ENCODE data around the gene ZZZ3.
"Not testable (repeated sequence)": the region's sequence is repeated elsewhere in the genome, so short reads cannot be mapped to it uniquely, and the experiment has no call there.

Gene ZZZ3

GRCh38 chr1:77680173-77680572 lies 2.3 kb downstream of the ZZZ3 start:
- DNase-seq (ENCODE audit: insufficient read length, low spot score) (no peak), FAIRE-seq (no peak)
- TF ChIP-seq CTCF (IDR thresholded peaks at IDR 0.05; ENCODE audit: insufficient read depth, missing control alignments), result no peak

GRCh38 chr1:77678660-77679610 lies 3.5 kb downstream of the ZZZ3 start:
- TF ChIP-seq CTCF (IDR thresholded peaks at IDR 0.05; ENCODE audit: insufficient read depth, missing control alignments), result no peak
- no peak for DNase-seq (ENCODE audit: insufficient read length, low spot score)

DNA sequence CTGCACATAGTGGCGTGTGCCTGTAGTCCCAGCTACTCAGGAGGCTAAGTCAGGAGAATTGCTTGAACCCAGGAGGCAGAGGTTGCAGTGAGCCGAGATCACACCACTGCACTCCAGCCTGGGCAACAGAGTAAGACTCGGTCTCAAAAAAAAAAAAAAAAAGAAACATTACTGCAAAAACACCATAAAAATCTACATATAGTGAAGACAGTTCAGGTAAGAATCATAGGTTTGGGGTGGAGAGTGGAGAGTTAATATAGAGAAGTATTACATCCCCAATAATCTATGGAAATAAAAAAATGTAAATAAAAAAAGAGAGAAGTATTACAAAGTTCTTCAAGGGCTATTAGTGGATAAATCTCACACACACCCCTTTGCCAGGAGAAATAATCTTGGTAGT lies 7.7 kb downstream of the ZZZ3 start:
- not testable (repeated sequence) for FAIRE-seq; DNase-seq (ENCODE audit: insufficient read length, low spot score)

More at GRCh38 chr1:77678660-77679610, 3.5 kb downstream of the ZZZ3 start:
- FAIRE-seq, result no peak

DNA sequence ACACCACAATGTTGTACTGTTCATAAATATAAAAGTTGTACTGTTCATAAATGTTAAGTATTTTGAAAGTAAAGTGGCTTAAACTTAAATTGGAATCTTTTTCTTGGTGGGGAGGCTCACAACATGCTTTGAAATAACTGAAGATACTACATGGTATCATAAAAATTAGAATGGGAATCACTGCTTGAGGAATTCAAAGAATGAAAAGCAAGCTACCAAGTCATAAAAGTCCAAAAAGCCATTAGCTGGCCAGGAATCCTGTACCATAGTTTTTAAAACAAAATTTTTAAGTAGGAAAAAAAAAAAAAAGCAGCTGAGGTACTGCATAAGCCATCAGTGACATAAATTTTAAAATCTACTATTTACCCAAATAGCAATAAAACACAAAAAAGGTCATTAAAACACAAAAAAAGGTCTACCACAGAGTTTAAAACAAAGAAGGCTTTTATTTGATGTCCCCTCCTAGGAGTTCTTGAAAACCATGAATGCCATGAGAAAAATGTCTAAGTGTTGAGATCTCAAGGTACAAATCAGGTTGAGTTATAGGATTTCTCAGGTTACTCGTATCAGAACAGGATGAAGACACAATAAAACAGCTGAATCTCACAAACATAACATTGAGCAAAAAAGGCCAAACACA lies 8.6 kb downstream of the ZZZ3 start:
- DNase-seq (ENCODE audit: insufficient read length, low spot score) (no peak), FAIRE-seq (no peak)
- no peak for TF ChIP-seq CTCF (IDR thresholded peaks at IDR 0.05; ENCODE audit: insufficient read depth, missing control alignments)

DNA sequence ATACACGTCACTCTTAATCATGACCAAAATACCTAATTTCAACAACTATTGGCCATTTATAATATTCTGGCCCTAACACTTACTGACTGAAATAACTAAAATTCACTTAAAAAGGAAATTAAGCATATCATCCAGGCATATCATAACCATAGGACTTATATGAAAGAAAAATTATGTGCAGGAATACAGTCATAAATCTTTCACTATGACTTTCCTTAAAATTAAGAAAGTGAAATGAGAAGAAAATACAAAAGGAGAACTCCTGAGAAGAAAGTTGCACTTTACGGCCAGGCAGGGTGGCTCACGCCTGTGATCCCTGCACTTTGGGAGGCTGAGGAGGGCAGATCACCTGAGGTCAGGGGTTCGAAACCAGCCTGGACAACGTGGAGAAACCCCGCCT lies 9.4 kb downstream of the ZZZ3 start:
- TF ChIP-seq CTCF (IDR thresholded peaks at IDR 0.05; ENCODE audit: insufficient read depth, missing control alignments), result no peak
- FAIRE-seq (no peak), DNase-seq (ENCODE audit: insufficient read length, low spot score) (no peak)

DNA sequence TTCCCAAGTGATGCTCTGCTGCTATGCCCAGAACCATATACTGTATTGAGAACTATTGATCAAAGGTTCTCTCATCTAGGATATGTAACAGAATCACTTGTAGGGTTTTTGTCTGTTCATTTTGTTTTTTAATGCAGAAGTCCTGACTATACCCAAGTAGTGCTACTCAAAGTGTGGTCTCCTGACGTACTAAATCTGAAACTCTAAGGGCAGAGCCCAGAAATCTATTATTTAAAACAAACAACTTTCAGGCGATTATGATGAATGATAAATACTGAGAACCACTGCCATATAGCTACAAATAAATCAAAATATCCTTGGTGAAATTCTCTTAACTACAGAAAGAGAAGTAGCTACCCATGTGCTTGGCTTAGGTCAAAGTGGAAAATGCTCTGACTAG lies 10.1 kb downstream of the ZZZ3 start:
- no peak for DNase-seq (ENCODE audit: insufficient read length, low spot score)
- FAIRE-seq, result no peak
- no peak for TF ChIP-seq CTCF (IDR thresholded peaks at IDR 0.05; ENCODE audit: insufficient read depth, missing control alignments)

DNA sequence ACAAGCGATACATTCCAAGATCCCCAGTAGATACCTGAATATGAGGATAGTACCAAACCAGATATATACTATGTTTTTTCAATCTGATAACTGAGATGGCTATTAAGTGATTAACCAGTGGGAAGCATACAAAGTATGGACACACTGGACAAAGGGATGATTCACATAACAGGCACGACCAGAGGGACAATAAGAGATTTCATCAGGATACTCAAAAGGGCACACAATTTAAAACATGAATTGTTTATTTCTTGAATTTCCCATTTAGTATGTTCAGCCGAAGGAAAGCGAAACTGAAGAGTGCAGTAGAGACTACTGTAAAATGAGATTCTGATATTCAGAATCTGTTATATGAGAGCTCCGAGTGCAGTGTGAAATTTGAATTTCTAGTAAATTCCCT lies 10.6 kb downstream of the ZZZ3 start:
- TF ChIP-seq CTCF (IDR thresholded peaks at IDR 0.05; ENCODE audit: insufficient read depth, missing control alignments), result no peak
- FAIRE-seq, result no peak
- no peak for DNase-seq (ENCODE audit: insufficient read length, low spot score)
